HG02798 (cell line): ENCODE results near the gene BRPF3.

Experiments used
- ATAC-seq: cut with Tn5 transposase; IDR thresholded peaks from one replicate; pipeline ENCODE4 v1.9.1; 2021; ENCODE audit warnings: mild to moderate bottlenecking; ENCODE audit not compliant: unreplicated experiment, poor library complexity

The BRPF3 gene

GRCh38 chr6:36196113-36196879, at the start of gene BRPF3:
BRPF3 (plus strand) TSS chr6:36196744; CDS start chr6:36200323, 3,579 bp downstream.
- peak; percentile 65 for ATAC-seq

- no peak for ATAC-seq
Measured at GRCh38 chr6:36147294-36147693, 49.2 kb upstream of the BRPF3 start.

- no peak for ATAC-seq
Measured at GRCh38 chr6:36149476-36149875, 47.1 kb upstream of the BRPF3 start.

- ATAC-seq, result no peak
Measured at GRCh38 chr6:36150283-36150682, 46.3 kb upstream of the BRPF3 start.

- ATAC-seq, result no peak
Measured at GRCh38 chr6:36154286-36154685, 42.3 kb upstream of the BRPF3 start.

GRCh38 chr6:36155662-36156061, 40.9 kb upstream of the BRPF3 start:
- ATAC-seq, result no peak

- no peak for ATAC-seq
Measured at GRCh38 chr6:36160147-36160760, 36.3 kb upstream of the BRPF3 start.

GRCh38 chr6:36169023-36170007, 27.2 kb upstream of the BRPF3 start:
- ATAC-seq, result peak; percentile 62

GRCh38 chr6:36170704-36171103, 25.8 kb upstream of the BRPF3 start:
- no peak for ATAC-seq

GRCh38 chr6:36171573-36171972, 25.0 kb upstream of the BRPF3 start:
- peak; percentile 49 for ATAC-seq

GRCh38 chr6:36177166-36177565, 19.4 kb upstream of the BRPF3 start:
- ATAC-seq, result no peak

- ATAC-seq, result no peak
Measured at GRCh38 chr6:36178544-36178943, 18.0 kb upstream of the BRPF3 start.

GRCh38 chr6:36180126-36180525, 16.4 kb upstream of the BRPF3 start:
- ATAC-seq, result no peak

- ATAC-seq, result no peak
Measured at GRCh38 chr6:36184311-36184710, 12.2 kb upstream of the BRPF3 start.

GRCh38 chr6:36186199-36186598, 10.3 kb upstream of the BRPF3 start:
- ATAC-seq, result no peak

GRCh38 chr6:36187446-36187845, 9.1 kb upstream of the BRPF3 start:
- ATAC-seq, result no peak

GRCh38 chr6:36195471-36196112, 952 bp upstream of the BRPF3 start:
- no peak for ATAC-seq

- ATAC-seq, result peak; percentile 94
Measured at GRCh38 chr6:36196880-36197548, 470 bp downstream of the BRPF3 start.

GRCh38 chr6:36197739-36198221, 1.2 kb downstream of the BRPF3 start:
- no peak for ATAC-seq

- ATAC-seq, result no peak
Measured at GRCh38 chr6:36198986-36199385, 2.4 kb downstream of the BRPF3 start.
